HG02884 (cell line): Measurements from ENCODE around the gene PDHX.

Experiments
- ATAC-seq: cut with Tn5 transposase; IDR thresholded peaks from one replicate; pipeline ENCODE4 v1.9.1; 2021; ENCODE audit warnings: mild to moderate bottlenecking, moderate library complexity; ENCODE audit not compliant: unreplicated experiment

Gene PDHX

GRCh38 chr11:34948696-34949095 is 32.3 kb downstream of the PDHX start:
- no peak for ATAC-seq

- no peak for ATAC-seq
Observed at GRCh38 chr11:34953955-34954354, 37.5 kb downstream of the PDHX start.

GRCh38 chr11:34957206-34957605 is 40.8 kb downstream of the PDHX start:
- ATAC-seq = no peak

GRCh38 chr11:34957606-34958005 is 41.2 kb downstream of the PDHX start:
- no peak for ATAC-seq

- ATAC-seq = no peak
Observed at GRCh38 chr11:34959770-34960169, 43.4 kb downstream of the PDHX start.

- ATAC-seq = no peak
Observed at GRCh38 chr11:34960277-34960676, 43.9 kb downstream of the PDHX start.

GRCh38 chr11:34962034-34962433 is 45.6 kb downstream of the PDHX start:
- ATAC-seq = no peak

GRCh38 chr11:34963351-34963750 is 46.9 kb downstream of the PDHX start:
- ATAC-seq = no peak

GRCh38 chr11:34964610-34965331 is 48.4 kb downstream of the PDHX start:
- no peak for ATAC-seq

GRCh38 chr11:34968862-34969261 is 52.4 kb downstream of the PDHX start:
- ATAC-seq = no peak

GRCh38 chr11:34970033-34970432 is 53.6 kb downstream of the PDHX start:
- ATAC-seq = no peak

- ATAC-seq = no peak
Observed at GRCh38 chr11:34970480-34970879, 54.1 kb downstream of the PDHX start.

GRCh38 chr11:34971928-34972327 is 55.5 kb downstream of the PDHX start:
- ATAC-seq = no peak

- ATAC-seq = no peak
Observed at GRCh38 chr11:34972366-34972765, 55.9 kb downstream of the PDHX start.

- no peak for ATAC-seq
Observed at GRCh38 chr11:34972892-34973291, 56.5 kb downstream of the PDHX start.

- ATAC-seq = no peak
Observed at GRCh38 chr11:34975482-34975881, 59.1 kb downstream of the PDHX start.

GRCh38 chr11:34976496-34977088 is 60.2 kb downstream of the PDHX start:
- ATAC-seq = no peak

GRCh38 chr11:34977089-34977912 is 60.9 kb downstream of the PDHX start:
- ATAC-seq = no peak

GRCh38 chr11:34978236-34979191 is 62.1 kb downstream of the PDHX start:
- ATAC-seq = no peak

- ATAC-seq = no peak
Observed at GRCh38 chr11:34984514-34984913, 68.1 kb downstream of the PDHX start.
